ENCODE measurements around the gene RABL2B. TPM values are rescaled to one million over a fixed set of nuclear protein-coding genes. Genes with fewer than 3 reads are reported as not detected.

The RABL2B gene
- total and polyA plus RNA-seq, 2 donors (not counting 3 experiments of a cell fraction or from before 2014, with no cell fraction given) = 26.7 to 39.8 TPM

GRCh38 chr22:50737728-50738648 is 45.4 kb downstream of the RABL2B start, which contains the start of gene ACR:
TSS of gene ACR (plus strand) at chr22:50738204. CDS start at chr22:50738236, 32 bp downstream.
- CTCF ChIA-PET = no interaction called here
- dilution Hi-C loops (cut with MboI; ENCODE audit: extremely low pct_ligation_motif_present, low sequenced_read_pairs) = no loop called here

GRCh38 chr22:50735739-50736030 is 47.8 kb downstream of the RABL2B start:
- H3K9ac ChIP-seq (replicated peaks; ENCODE audit: extremely low read depth, insufficient read depth, low read length) = no peak overlapping the region
- dilution Hi-C loops (cut with MboI; ENCODE audit: extremely low pct_ligation_motif_present, low sequenced_read_pairs) = no loop called here
- no TSS peak for BruUV-seq (replicated peaks)

More at GRCh38 chr22:50737728-50738648, 45.4 kb downstream of the RABL2B start, which contains the start of gene ACR:
- no peaks in the 10 kb centered on the region for H3K79me2 ChIP-seq (ENCODE audit: control insufficient read depth, insufficient read depth, low read length)
- POLR2A ChIA-PET = no interaction called here
- FAIRE-seq (no peak), DNase-seq (ENCODE audit: low read depth, low spot score) (no peak)
- no peaks in the 10 kb centered on the region for H3K9me1 ChIP-seq (replicated peaks; ENCODE audit: control insufficient read depth, extremely low read depth, insufficient read depth, low read length)
- no peaks in the 10 kb centered on the region for H4K20me1 ChIP-seq (replicated peaks; ENCODE audit: control insufficient read depth, extremely low read depth, insufficient read depth, low read length)
- no peak for TF ChIP-seq JUN (IDR thresholded peaks at IDR 0.05; ENCODE audit: borderline replicate concordance, insufficient read depth, insufficient read length, low read depth)
- no peak for TF ChIP-seq MAX (IDR thresholded peaks at IDR 0.05; ENCODE audit: insufficient read depth, insufficient read length)
- peak; percentile 15 for TF ChIP-seq POLR2AphosphoS5 (IDR thresholded peaks at IDR 0.05; ENCODE audit: insufficient read depth, low read depth, low read length)
- H3K9ac ChIP-seq (replicated peaks; ENCODE audit: extremely low read depth, insufficient read depth, low read length) = no peak within 1 kb of the TSS
- no peaks in the 10 kb centered on the region for H3K27me3 ChIP-seq (ENCODE audit: control insufficient read depth in 2 of 2, insufficient read depth in 2 of 2, low read length in 2 of 2)
- intact Hi-C loops (cut with micrococcal nuclease) = no loop called here
- no TSS peak for BruUV-seq (replicated peaks)
- no peak within 1 kb of the TSS for H3K4me3 ChIP-seq (replicated peaks in 1 of 3; ENCODE audit: insufficient read depth in 1 of 3, low read depth in 1 of 3, low read length in 3 of 3)
- peaks cover 0 to 2% of the 10 kb centered on the region in 2 experiments for H3K36me3 ChIP-seq (ENCODE audit: control insufficient read depth in 2 of 2, extremely low read depth in 1 of 2, insufficient read depth in 2 of 2, low read length in 2 of 2)
- no peak within 1 kb of the TSS for H3K27ac ChIP-seq (ENCODE audit: insufficient read depth, low read depth, low read length)
- H3K4me1 ChIP-seq (ENCODE audit: control insufficient read depth, extremely low read depth, insufficient read depth, low read length) = no peaks in the 10 kb centered on the region
- H3K4me2 ChIP-seq (ENCODE audit: insufficient read depth, low read length) = no peak within 1 kb of the TSS
- H2AFZ ChIP-seq (ENCODE audit: low read depth, low read length) = no peak within 1 kb of the TSS
- H3K9me3 ChIP-seq (replicated peaks; ENCODE audit: control insufficient read depth, insufficient read depth, low read length) = no peaks in the 10 kb centered on the region

More at GRCh38 chr22:50735739-50736030, 47.8 kb downstream of the RABL2B start:
- CTCF ChIA-PET = no interaction called here
- H3K9me3 ChIP-seq (replicated peaks; ENCODE audit: control insufficient read depth, insufficient read depth, low read length) = no peaks in the 10 kb centered on the region
- H3K4me2 ChIP-seq (ENCODE audit: insufficient read depth, low read length) = no peak overlapping the region
- DNase-seq (ENCODE audit: low read depth, low spot score) (no peak), FAIRE-seq (no peak)
- POLR2A ChIA-PET = no interaction called here
- H4K20me1 ChIP-seq (replicated peaks; ENCODE audit: control insufficient read depth, extremely low read depth, insufficient read depth, low read length) = no peaks in the 10 kb centered on the region
- H3K79me2 ChIP-seq (ENCODE audit: control insufficient read depth, insufficient read depth, low read length) = no peaks in the 10 kb centered on the region
- H3K9me1 ChIP-seq (replicated peaks; ENCODE audit: control insufficient read depth, extremely low read depth, insufficient read depth, low read length) = no peaks in the 10 kb centered on the region
- H3K36me3 ChIP-seq (ENCODE audit: control insufficient read depth in 2 of 2, extremely low read depth in 1 of 2, insufficient read depth in 2 of 2, low read length in 2 of 2) = peaks cover 2 to 3% of the 10 kb centered on the region in 2 experiments
- no peaks in the 10 kb centered on the region for H3K4me1 ChIP-seq (ENCODE audit: control insufficient read depth, extremely low read depth, insufficient read depth, low read length)
- no peak overlapping the region for H3K27ac ChIP-seq (ENCODE audit: insufficient read depth, low read depth, low read length)
- intact Hi-C loops (cut with micrococcal nuclease) = no loop called here
- TF ChIP-seq MYC (IDR thresholded peaks at IDR 0.05; ENCODE audit: low read depth, low read length) (no peak), JUN (IDR thresholded peaks at IDR 0.05; ENCODE audit: borderline replicate concordance, insufficient read depth, insufficient read length, low read depth) (no peak), EZH2 (IDR thresholded peaks at IDR 0.05; ENCODE audit: borderline replicate concordance, low read depth, low read length, severe bottlenecking) (no peak)
- H3K4me3 ChIP-seq (replicated peaks in 1 of 3; ENCODE audit: insufficient read depth in 1 of 3, low read depth in 1 of 3, low read length in 3 of 3) = no peak overlapping the region
- H3K27me3 ChIP-seq (ENCODE audit: control insufficient read depth in 2 of 2, insufficient read depth in 2 of 2, low read length in 2 of 2) = no peaks in the 10 kb centered on the region
- no peak overlapping the region for H2AFZ ChIP-seq (ENCODE audit: low read depth, low read length)
